Cardiac fibroblast (primary cell): Measurements from ENCODE around the gene HOXB9.

Experiments used
- DNase-seq, 2 donors: peaks; one replicate each; pipeline versions ENCODE4 v3.0.0 to v3.0.0-alpha.2; 2010; ENCODE audit warnings: low read depth in 2 of 2
- H3K4me3 ChIP-seq, 2 donors: replicated peaks in 1 of 2; 1 replicate in 1 of 2; 2 replicates in 1 of 2; pipeline ENCODE4 v1.5.1; 2011; ENCODE audit warnings: low read depth in 2 of 2, low read length in 2 of 2, mild to moderate bottlenecking in 2 of 2, moderate library complexity in 1 of 2
- TF ChIP-seq, protein P1 (sequence below): IDR thresholded peaks from one replicate; pipeline ENCODE4 v1.5.1; 2011; ENCODE audit warnings: low read depth, mild to moderate bottlenecking, low read length, inconsistent platforms

Gene HOXB9

GRCh38 chr17:48593126-48593829 lies 32.9 kb downstream of the HOXB9 start, which contains the start of gene HOXB5:
HOXB5 (minus strand) TSS chr17:48593779; CDS start chr17:48593682, 97 bp downstream.
- TF ChIP-seq, protein P1, sequence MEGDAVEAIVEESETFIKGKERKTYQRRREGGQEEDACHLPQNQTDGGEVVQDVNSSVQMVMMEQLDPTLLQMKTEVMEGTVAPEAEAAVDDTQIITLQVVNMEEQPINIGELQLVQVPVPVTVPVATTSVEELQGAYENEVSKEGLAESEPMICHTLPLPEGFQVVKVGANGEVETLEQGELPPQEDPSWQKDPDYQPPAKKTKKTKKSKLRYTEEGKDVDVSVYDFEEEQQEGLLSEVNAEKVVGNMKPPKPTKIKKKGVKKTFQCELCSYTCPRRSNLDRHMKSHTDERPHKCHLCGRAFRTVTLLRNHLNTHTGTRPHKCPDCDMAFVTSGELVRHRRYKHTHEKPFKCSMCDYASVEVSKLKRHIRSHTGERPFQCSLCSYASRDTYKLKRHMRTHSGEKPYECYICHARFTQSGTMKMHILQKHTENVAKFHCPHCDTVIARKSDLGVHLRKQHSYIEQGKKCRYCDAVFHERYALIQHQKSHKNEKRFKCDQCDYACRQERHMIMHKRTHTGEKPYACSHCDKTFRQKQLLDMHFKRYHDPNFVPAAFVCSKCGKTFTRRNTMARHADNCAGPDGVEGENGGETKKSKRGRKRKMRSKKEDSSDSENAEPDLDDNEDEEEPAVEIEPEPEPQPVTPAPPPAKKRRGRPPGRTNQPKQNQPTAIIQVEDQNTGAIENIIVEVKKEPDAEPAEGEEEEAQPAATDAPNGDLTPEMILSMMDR, result no peak
- no peak for DNase-seq
- peak within 1 kb of the TSS; percentile 9 to 50 for H3K4me3 ChIP-seq

DNA sequence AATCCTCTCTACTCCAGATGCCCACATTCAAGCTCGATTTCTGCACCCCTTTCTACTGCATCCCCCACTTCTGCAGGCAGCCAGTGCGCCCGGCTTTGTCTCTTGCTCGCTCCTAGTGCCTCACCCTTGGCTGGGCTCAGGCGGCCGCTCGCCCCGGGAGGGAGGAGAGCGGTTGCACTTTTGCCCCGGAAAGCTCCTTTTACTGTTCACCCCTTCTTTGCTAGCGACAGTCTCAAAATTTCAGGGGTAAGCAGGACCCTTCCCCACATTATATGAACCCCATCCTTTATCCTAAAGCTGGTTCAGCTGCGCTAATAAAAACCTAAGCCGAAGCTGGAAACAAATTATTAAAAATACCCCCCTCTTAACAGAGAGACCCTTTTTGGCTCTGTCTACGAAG lies 33.6 kb downstream of the HOXB9 start:
- TF ChIP-seq, protein P1, result no peak
- DNase-seq, result no peak
- H3K4me3 ChIP-seq, result no peak overlapping the region

DNA sequence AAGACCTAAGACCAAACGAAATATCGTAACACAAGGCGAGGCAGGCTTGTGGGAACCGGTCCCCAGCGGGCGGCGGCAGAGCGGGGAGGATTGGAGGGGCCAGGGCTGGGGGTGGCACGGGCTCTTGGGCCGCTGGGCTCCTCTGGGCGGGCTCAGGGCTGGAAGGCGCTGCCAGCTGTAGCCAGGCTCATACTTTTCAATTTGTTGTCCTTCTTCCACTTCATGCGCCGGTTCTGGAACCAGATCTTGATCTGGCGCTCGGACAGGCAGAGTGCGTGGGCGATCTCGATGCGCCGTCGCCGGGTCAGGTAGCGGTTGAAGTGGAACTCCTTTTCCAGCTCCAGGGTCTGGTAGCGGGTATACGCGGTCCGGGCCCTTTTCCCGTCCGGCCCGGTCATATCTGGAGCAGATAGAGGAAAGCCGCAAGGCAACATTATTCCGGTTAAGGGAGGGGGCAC lies 34.1 kb downstream of the HOXB9 start:
- H3K4me3 ChIP-seq, result no peak overlapping the region
- TF ChIP-seq, protein P1, result no peak
- DNase-seq, result no peak

- DNase-seq, result no peak
- TF ChIP-seq, protein P1, result no peak
- no peak overlapping the region for H3K4me3 ChIP-seq
These were observed 34.7 kb downstream of the HOXB9 start for GRCh38 chr17:48591255-48592056.

DNA sequence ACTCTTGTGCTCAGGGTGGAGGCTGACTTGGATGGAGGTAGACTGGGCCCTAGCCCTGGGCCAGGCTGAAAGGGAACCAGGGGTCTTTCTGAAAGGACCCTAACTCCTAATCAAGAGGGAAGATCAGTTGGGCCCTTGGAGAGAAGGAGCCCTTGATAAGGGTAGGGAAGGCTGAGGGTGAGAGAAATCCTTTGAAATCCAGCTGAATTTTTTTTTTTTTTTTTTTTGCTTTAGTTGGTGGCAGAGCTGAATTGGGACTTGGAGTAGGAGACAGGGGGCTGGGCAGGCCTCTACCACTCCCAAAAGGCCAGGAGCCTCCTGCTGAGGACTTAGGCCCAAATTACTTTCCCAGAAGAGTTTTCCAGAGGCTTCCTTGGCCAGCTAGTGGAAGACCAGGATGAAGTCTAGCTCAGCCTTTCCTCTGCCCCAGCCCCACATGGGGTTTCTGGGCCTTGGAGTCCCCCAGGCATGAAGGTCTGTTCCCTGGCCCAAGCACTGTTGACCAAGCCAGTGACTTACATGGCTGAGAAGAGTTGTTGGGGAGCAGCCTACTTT lies 35.5 kb downstream of the HOXB9 start:
- H3K4me3 ChIP-seq, result no peak overlapping the region
- TF ChIP-seq, protein P1, result no peak
- DNase-seq, result no peak

- no peak for DNase-seq
- no peak within 1 kb of the TSS for H3K4me3 ChIP-seq
- TF ChIP-seq, protein P1, result no peak
These were observed 36.1 kb downstream of the HOXB9 start, which contains the start of gene HOXB3 for GRCh38 chr17:48589831-48590606. HOXB3 (minus strand) TSS chr17:48590241; CDS start chr17:48552474, 37,767 bp downstream.
